Fibroblast of pulmonary artery (primary cell): Measurements from ENCODE around the gene GPRC5A.
"Not testable (repeated sequence)": the region's sequence is repeated elsewhere in the genome, so short reads cannot be mapped to it uniquely, and the experiment has no call there.

ENCODE experiments used
- DNase-seq: peaks from one replicate; pipeline ENCODE4 v3.0.0-alpha.2; 2010; ENCODE audit warnings: low read depth
- H3K4me3 ChIP-seq: replicated peaks from 2 replicates; pipeline ENCODE4 v1.5.1; 2011; ENCODE audit warnings: low read depth, mild to moderate bottlenecking, control low read depth, low read length, moderate library complexity
- CTCF ChIP-seq: IDR thresholded peaks from 2 replicates; pipeline ENCODE4 v1.5.1; 2011; ENCODE audit warnings: mild to moderate bottlenecking, control low read depth, low read length, inconsistent platforms; ENCODE audit errors: missing control alignments

Gene GPRC5A, protein sequence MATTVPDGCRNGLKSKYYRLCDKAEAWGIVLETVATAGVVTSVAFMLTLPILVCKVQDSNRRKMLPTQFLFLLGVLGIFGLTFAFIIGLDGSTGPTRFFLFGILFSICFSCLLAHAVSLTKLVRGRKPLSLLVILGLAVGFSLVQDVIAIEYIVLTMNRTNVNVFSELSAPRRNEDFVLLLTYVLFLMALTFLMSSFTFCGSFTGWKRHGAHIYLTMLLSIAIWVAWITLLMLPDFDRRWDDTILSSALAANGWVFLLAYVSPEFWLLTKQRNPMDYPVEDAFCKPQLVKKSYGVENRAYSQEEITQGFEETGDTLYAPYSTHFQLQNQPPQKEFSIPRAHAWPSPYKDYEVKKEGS

DNA sequence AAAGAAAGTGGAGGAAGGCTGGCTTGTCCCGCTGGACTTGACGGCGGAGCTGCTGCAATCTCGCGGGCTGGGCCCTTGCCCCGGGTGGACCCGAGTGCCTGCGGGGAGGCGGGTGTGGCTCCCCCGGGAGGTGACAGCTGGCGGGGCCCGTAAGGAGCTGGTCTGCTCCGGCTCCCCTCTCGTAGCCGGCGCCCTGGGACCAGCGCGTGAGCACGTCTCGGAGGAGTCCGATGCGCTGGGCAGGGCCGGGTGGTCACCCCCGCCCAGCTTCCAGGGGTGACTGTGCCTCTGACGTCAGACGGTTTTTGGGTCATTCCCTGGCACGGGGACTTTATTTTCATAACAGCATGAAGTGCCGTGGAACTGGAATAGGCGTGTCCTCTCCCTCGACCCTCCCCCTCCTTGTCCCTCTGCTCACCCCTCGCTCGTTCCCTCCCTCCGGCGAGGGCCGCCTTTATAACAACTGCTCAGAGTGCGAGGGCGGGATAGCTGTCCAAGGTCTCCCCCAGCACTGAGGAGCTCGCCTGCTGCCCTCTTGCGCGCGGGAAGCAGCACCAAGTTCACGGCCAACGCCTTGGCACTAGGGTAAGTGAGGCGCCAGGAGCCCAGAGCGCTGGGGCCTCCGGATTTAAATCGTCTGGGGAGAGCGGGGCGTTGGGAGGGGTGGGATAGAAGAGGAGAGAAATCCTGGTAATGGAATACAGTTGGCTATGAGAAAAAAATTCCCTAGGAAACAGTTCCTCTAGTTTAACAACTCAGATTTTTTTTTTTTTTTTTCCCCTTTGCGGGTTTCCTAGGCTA lies at the start of gene GPRC5A:
Gene GPRC5A (plus strand): TSS at position 483 of the 801 bp plus-strand sequence. CDS start 16,688 bp downstream, outside the sequence.
- peak within 1 kb of the TSS; percentile 63 for H3K4me3 ChIP-seq
- peak; percentile 96 for DNase-seq
- peak; percentile 16 for TF ChIP-seq CTCF

DNA sequence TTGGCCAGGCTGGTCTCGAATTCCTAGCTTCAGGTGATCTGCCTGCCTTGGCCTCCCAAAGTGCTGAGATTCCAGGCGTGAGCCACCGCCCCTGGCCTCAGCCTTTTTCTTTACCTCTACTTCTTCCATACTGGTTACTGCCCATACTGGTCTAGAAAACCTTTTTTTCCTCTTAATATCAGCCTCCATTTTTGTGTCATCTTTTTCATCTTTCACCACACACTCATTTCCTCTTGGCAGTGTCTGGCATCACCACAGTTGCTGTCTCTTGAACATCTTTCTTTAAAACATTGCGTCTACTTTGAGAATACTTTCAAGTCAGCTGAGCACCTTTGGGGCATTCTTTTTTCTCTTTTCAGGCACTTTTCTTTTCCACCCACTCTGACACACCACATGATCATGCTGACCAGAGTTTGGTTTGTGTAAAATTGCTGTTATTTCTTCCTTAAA lies 45.5 kb upstream of the GPRC5A start:
- TF ChIP-seq CTCF: no peak
- no peak for DNase-seq

GRCh38 chr12:12846780-12847179 lies 44.6 kb upstream of the GPRC5A start:
- H3K4me3 ChIP-seq, DNase-seq: not testable (repeated sequence)

More for the DNA sequence above, 45.5 kb upstream of the GPRC5A start:
- no peak overlapping the region for H3K4me3 ChIP-seq

- TF ChIP-seq CTCF: no peak
- no peak overlapping the region for H3K4me3 ChIP-seq
- no peak for DNase-seq
Observed at GRCh38 chr12:12853435-12853834, 37.9 kb upstream of the GPRC5A start.

GRCh38 chr12:12859690-12860089 lies 31.7 kb upstream of the GPRC5A start:
- DNase-seq: no peak
- TF ChIP-seq CTCF: no peak

GRCh38 chr12:12864243-12864642 lies 27.1 kb upstream of the GPRC5A start:
- DNase-seq: no peak
- H3K4me3 ChIP-seq: no peak overlapping the region
- TF ChIP-seq CTCF: no peak

More at GRCh38 chr12:12859690-12860089, 31.7 kb upstream of the GPRC5A start:
- no peak overlapping the region for H3K4me3 ChIP-seq

DNA sequence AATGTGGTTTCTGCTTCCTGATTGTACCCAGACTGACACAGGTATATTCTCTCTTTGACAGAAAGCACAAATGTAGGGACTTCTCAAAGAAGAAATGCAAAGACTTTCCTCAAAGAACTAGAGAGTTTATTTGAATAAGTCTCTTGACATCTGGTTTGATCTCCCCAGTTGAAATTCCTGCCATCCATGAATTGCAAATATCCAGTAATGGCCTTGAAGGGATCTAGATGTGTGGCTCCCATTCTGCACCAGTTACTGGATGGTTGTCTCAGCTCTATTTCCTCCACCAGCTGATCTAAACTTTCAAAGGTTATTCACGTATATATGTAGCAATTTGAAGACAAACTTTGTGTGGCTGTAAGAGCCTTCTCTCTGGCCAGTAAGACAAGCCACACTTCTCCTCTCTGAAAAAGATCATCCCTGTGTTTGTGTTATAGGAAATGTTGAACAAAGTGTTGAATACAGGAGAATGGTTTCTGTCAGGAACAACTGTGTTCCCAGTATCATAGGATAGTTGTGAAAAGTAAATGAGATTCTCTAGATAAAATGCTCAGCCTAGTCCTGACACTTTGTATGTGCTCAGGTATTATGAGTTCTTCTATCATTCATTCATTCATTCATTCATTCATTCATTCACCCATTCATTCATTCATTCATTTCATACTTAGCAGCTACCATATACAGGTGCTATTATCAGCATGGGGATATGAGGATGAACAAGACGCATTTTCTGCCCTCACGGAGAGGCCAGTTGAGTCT lies 22.7 kb upstream of the GPRC5A start:
- no peak for TF ChIP-seq CTCF
- H3K4me3 ChIP-seq: no peak overlapping the region
- DNase-seq: no peak
